CD8-positive, alpha-beta memory T cell (primary cell): ENCODE measurements around the gene CPNE5. TPM values are rescaled to one million over a fixed set of nuclear protein-coding genes. Genes with fewer than 3 reads are reported as not detected.

Experiments used
- CTCF ChIA-PET: fragments of 350-600 bp; sonication (Branson Sonifier 250); formaldehyde crosslinking; loops from one replicate; lab custom pipeline; 2021; ENCODE audit warnings: antibody characterized with exemption; lab: Charles Lee
- POLR2A ChIA-PET: fragments of 350-600 bp; sonication (Branson Sonifier 250); formaldehyde crosslinking; loops from one replicate; lab custom pipeline; 2021; ENCODE audit warnings: antibody characterized with exemption; lab: Charles Lee
- DNase-seq, 5 donors: peaks; one replicate each; pipeline versions ENCODE4 v3.0.0 to v3.0.0-alpha.2; 2020 to 2022; ENCODE audit warnings: mixed read lengths in 1 of 5
- H3K27ac ChIP-seq: one replicate; pipeline ENCODE4 v1.7.0; 2013; ENCODE audit warnings: low read depth, mild to moderate bottlenecking, low read length, moderate library complexity
- H3K27me3 ChIP-seq: 2 replicates; pipeline ENCODE4 v1.7.0; 2013; ENCODE audit warnings: low read length, mild to moderate bottlenecking; ENCODE audit not compliant: insufficient read depth, poor library complexity, severe bottlenecking
- H3K36me3 ChIP-seq: 2 replicates; pipeline ENCODE4 v1.7.0; 2013; ENCODE audit warnings: mild to moderate bottlenecking, low read length, moderate library complexity; ENCODE audit not compliant: insufficient read depth
- H3K4me1 ChIP-seq: 2 replicates; pipeline ENCODE4 v1.7.0; 2013; ENCODE audit warnings: mild to moderate bottlenecking, low read length, moderate library complexity; ENCODE audit not compliant: insufficient read depth
- H3K4me3 ChIP-seq: 2 replicates; pipeline ENCODE4 v1.7.0; 2013; ENCODE audit warnings: mild to moderate bottlenecking, low read length
- H3K9me3 ChIP-seq: 2 replicates; pipeline ENCODE4 v1.7.0; 2013; ENCODE audit warnings: mild to moderate bottlenecking, low read length
- H3K27ac Mint-ChIP-seq, 8 donors: one replicate each; pipeline ENCODE4 v1.8.0; 2020 to 2021; ENCODE audit warnings: mixed read lengths in 8 of 8, mild to moderate bottlenecking in 6 of 8, inconsistent platforms in 3 of 8, moderate library complexity in 3 of 8
- H3K27me3 Mint-ChIP-seq, 2 donors: one replicate each; pipeline ENCODE4 v1.8.0; 2020 to 2021; ENCODE audit warnings: mixed read lengths in 2 of 2, mild to moderate bottlenecking in 1 of 2, moderate library complexity in 1 of 2
- H3K36me3 Mint-ChIP-seq, 3 donors: one replicate each; pipeline ENCODE4 v1.8.0; 2020 to 2021; ENCODE audit warnings: mixed read lengths in 3 of 3, inconsistent platforms in 1 of 3, mild to moderate bottlenecking in 1 of 3
- H3K4me1 Mint-ChIP-seq, 3 donors: one replicate each; pipeline ENCODE4 v1.8.0; 2020 to 2021; ENCODE audit warnings: mixed read lengths in 3 of 3, inconsistent platforms in 1 of 3, mild to moderate bottlenecking in 1 of 3
- H3K4me3 Mint-ChIP-seq, 7 donors: one replicate each; pipeline ENCODE4 v1.8.0; 2020 to 2021; ENCODE audit warnings: mixed read lengths in 7 of 7, mild to moderate bottlenecking in 6 of 7, moderate library complexity in 4 of 7, inconsistent platforms in 2 of 7
- H3K9me3 Mint-ChIP-seq, 5 donors: one replicate each; pipeline ENCODE4 v1.8.0; 2020 to 2022; ENCODE audit warnings: mixed read lengths in 5 of 5, mild to moderate bottlenecking in 3 of 5, moderate library complexity in 2 of 5, inconsistent platforms in 1 of 5
- polyA plus RNA-seq: library from polyadenylated mRNA; unstranded; fragments of 300-500 nt; fragmentation: Illumina TruSeq; gene quantifications from one replicate; pipeline ENCODE4 v1.2.3, GENCODE V29; 2021
- total RNA-seq, 2 experiments: library from RNA; stranded (reverse); gene quantifications; one replicate each; pipeline ENCODE4 v1.2.3, GENCODE V29; 2021

CPNE5 gene
- total and polyA plus RNA-seq, 3 experiments from 2014 or later, result 0.29 to 0.59 (median 0.44) TPM

- Mint-ChIP-seq H3K27me3 (peaks cover 13 to 23% of the 10 kb centered on the region in 2 donors), H3K27ac (peak within 1 kb of the TSS; percentile 94 to 100 (median 99)), H3K9me3 (no peaks in the 10 kb centered on the region), H3K36me3 (peaks cover 0 to 28% (median 6%) of the 10 kb centered on the region in 3 donors), H3K4me1 (peaks cover 34 to 45% (median 37%) of the 10 kb centered on the region in 3 donors), H3K4me3 (peak within 1 kb of the TSS; percentile 96 to 100 (median 100))
- no peaks in the 10 kb centered on the region for H3K36me3 ChIP-seq
- peak; percentile 76 to 92 (median 89) for DNase-seq
- H3K4me1 ChIP-seq, result peaks cover 24% of the 10 kb centered on the region
- POLR2A ChIA-PET, result interaction anchor here (0.5 to 3.6 kb wide), 6 partner anchors 11 to 299 kb away, joined by 3 to 21 read pairs (median 4); partner anchors contain the start of genes C6orf89 and MTCH1
- H3K27me3 ChIP-seq, result peaks cover 3% of the 10 kb centered on the region
- H3K9me3 ChIP-seq, result no peaks in the 10 kb centered on the region
- CTCF ChIA-PET, result interaction anchor here (1.0 to 6.0 kb wide), 10 partner anchors 10 to 335 kb away, joined by 3 to 63 read pairs (median 4); partner anchors contain the start of genes C6orf89, MTCH1 and PIM1
- H3K27ac ChIP-seq, result peak within 1 kb of the TSS; percentile 89
- H3K4me3 ChIP-seq, result peak within 1 kb of the TSS; percentile 87
Measured at GRCh38 chr6:36874443-36875249, 35.4 kb upstream of the CPNE5 start, which contains the start of gene PPIL1. PPIL1 (minus strand) TSS chr6:36874803; CDS start chr6:36874772, 31 bp downstream.

GRCh38 chr6:36873612-36874442 lies 34.6 kb upstream of the CPNE5 start:
- Histone ChIP-seq H3K27ac (peak overlapping the region; percentile 89), H3K36me3 (no peaks in the 10 kb centered on the region), H3K4me1 (peaks cover 24% of the 10 kb centered on the region), H3K4me3 (peak overlapping the region; percentile 87), H3K9me3 (no peaks in the 10 kb centered on the region), H3K27me3 (peaks cover under 1% of the 10 kb centered on the region)
- Mint-ChIP-seq H3K4me1 (peaks cover 37 to 49% (median 37%) of the 10 kb centered on the region in 3 donors), H3K4me3 (peak overlapping the region; percentile 96 to 100 (median 100)), H3K36me3 (peaks cover 0 to 33% (median 6%) of the 10 kb centered on the region in 3 donors), H3K9me3 (no peaks in the 10 kb centered on the region), H3K27me3 (peaks cover 11 to 15% of the 10 kb centered on the region in 2 donors), H3K27ac (peak overlapping the region; percentile 94 to 100 (median 99))
- no peak for DNase-seq
- CTCF ChIA-PET, result interaction anchor here (0.6 to 6.0 kb wide), 9 partner anchors 11 to 297 kb away, joined by 3 to 63 read pairs (median 4); partner anchors contain the start of genes C6orf89, MTCH1 and PIM1
- POLR2A ChIA-PET, result interaction anchor here (0.6 to 3.6 kb wide), 3 partner anchors 11 to 298 kb away, joined by 3 to 21 read pairs (median 15); partner anchors contain the start of genes C6orf89 and MTCH1

GRCh38 chr6:36873115-36873514 lies 33.9 kb upstream of the CPNE5 start:
- no peaks in the 10 kb centered on the region for H3K9me3 Mint-ChIP-seq
- ChIA-PET CTCF (interaction anchor here (0.6 to 6.0 kb wide), 4 partner anchors 12 to 265 kb away, joined by 3 to 63 read pairs (median 16); partner anchors contain the start of gene C6orf89), POLR2A (interaction anchor here (3.6 kb wide), 1 partner anchor 12 kb away, joined by 21 read pairs; the partner anchor contains the start of gene C6orf89)
- H3K4me1 Mint-ChIP-seq, result peaks cover 39 to 56% (median 41%) of the 10 kb centered on the region in 3 donors
- H3K4me3 ChIP-seq, result no peak overlapping the region
- H3K36me3 ChIP-seq, result no peaks in the 10 kb centered on the region
- peak overlapping the region; percentile 89 for H3K27ac ChIP-seq
- no peaks in the 10 kb centered on the region for H3K9me3 ChIP-seq
- H3K4me1 ChIP-seq, result peaks cover 24% of the 10 kb centered on the region
- H3K27ac Mint-ChIP-seq, result peak overlapping the region in 5 of 8 donors; percentile 94 to 100 (median 99)
- peaks cover 10 to 12% of the 10 kb centered on the region in 2 donors for H3K27me3 Mint-ChIP-seq
- no peak for DNase-seq
- no peaks in the 10 kb centered on the region for H3K27me3 ChIP-seq
- H3K4me3 Mint-ChIP-seq, result peak overlapping the region; percentile 96 to 100 (median 100)
- H3K36me3 Mint-ChIP-seq, result peaks cover 2 to 38% (median 8%) of the 10 kb centered on the region in 3 donors

GRCh38 chr6:36871686-36872085 lies 32.4 kb upstream of the CPNE5 start:
- Mint-ChIP-seq H3K4me3 (peak overlapping the region in 3 of 7 donors; percentile 12 to 50 (median 23)), H3K4me1 (peaks cover 50 to 70% (median 52%) of the 10 kb centered on the region in 3 donors), H3K36me3 (peaks cover 7 to 53% (median 17%) of the 10 kb centered on the region in 3 donors), H3K27me3 (peaks cover under 1 to 5% of the 10 kb centered on the region in 2 donors), H3K27ac (no peak overlapping the region), H3K9me3 (no peaks in the 10 kb centered on the region)
- Histone ChIP-seq H3K9me3 (no peaks in the 10 kb centered on the region), H3K36me3 (no peaks in the 10 kb centered on the region), H3K4me1 (peaks cover 24% of the 10 kb centered on the region), H3K27ac (no peak overlapping the region), H3K27me3 (no peaks in the 10 kb centered on the region), H3K4me3 (no peak overlapping the region)
- POLR2A ChIA-PET, result no interaction called here
- no peak for DNase-seq
- CTCF ChIA-PET, result interaction anchor here (1.4 to 6.0 kb wide), 3 partner anchors 13 to 146 kb away, joined by 3 to 63 read pairs (median 5); partner anchors contain the start of gene C6orf89

GRCh38 chr6:36867471-36868224 lies 28.4 kb upstream of the CPNE5 start:
- peaks cover 7 to 83% (median 36%) of the 10 kb centered on the region in 3 donors for H3K36me3 Mint-ChIP-seq
- no peaks in the 10 kb centered on the region for H3K9me3 ChIP-seq
- H3K4me3 Mint-ChIP-seq, result peak overlapping the region in 1 of 7 donors; percentile 4
- no peaks in the 10 kb centered on the region for H3K27me3 ChIP-seq
- H3K9me3 Mint-ChIP-seq, result no peaks in the 10 kb centered on the region
- ChIA-PET POLR2A (no interaction called here), CTCF (interaction anchor here (1.9 kb wide), 1 partner anchor 17 kb away, joined by 4 read pairs; no protein-coding TSS in a partner anchor)
- H3K4me1 Mint-ChIP-seq, result peaks cover 56 to 74% (median 59%) of the 10 kb centered on the region in 3 donors
- peak overlapping the region in 2 of 8 donors; percentile 4 to 12 for H3K27ac Mint-ChIP-seq
- H3K27me3 Mint-ChIP-seq, result no peaks in the 10 kb centered on the region
- DNase-seq, result no peak
- H3K36me3 ChIP-seq, result no peaks in the 10 kb centered on the region
- H3K27ac ChIP-seq, result no peak overlapping the region
- no peak overlapping the region for H3K4me3 ChIP-seq
- H3K4me1 ChIP-seq, result peaks cover 3% of the 10 kb centered on the region

GRCh38 chr6:36865835-36866234 lies 26.6 kb upstream of the CPNE5 start:
- no peaks in the 10 kb centered on the region for H3K27me3 Mint-ChIP-seq
- Histone ChIP-seq H3K4me3 (no peak overlapping the region), H3K27ac (no peak overlapping the region), H3K36me3 (no peaks in the 10 kb centered on the region), H3K27me3 (no peaks in the 10 kb centered on the region), H3K4me1 (no peaks in the 10 kb centered on the region), H3K9me3 (no peaks in the 10 kb centered on the region)
- POLR2A ChIA-PET, result no interaction called here
- H3K36me3 Mint-ChIP-seq, result peaks cover 7 to 88% (median 33%) of the 10 kb centered on the region in 3 donors
- H3K4me3 Mint-ChIP-seq, result no peak overlapping the region
- no peaks in the 10 kb centered on the region for H3K9me3 Mint-ChIP-seq
- peaks cover 49 to 67% (median 52%) of the 10 kb centered on the region in 3 donors for H3K4me1 Mint-ChIP-seq
- CTCF ChIA-PET, result interaction anchor here (1.7 to 2.2 kb wide), 2 partner anchors 15 to 153 kb away, joined by 4 to 7 read pairs; no protein-coding TSS in a partner anchor
- peak overlapping the region in 1 of 8 donors; percentile 71 for H3K27ac Mint-ChIP-seq
- no peak for DNase-seq
